ENCODE results near the gene SMNDC1.

SMNDC1 gene

GRCh38 chr10:110269374-110270318, 35.1 kb downstream of the SMNDC1 start:
- Histone ChIP-seq H3K4me3 (ENCODE audit: severe bottlenecking) (no peak overlapping the region), H3K9me3 (ENCODE audit: severe bottlenecking) (no peaks in the 10 kb centered on the region), H3K4me1 (ENCODE audit: insufficient read depth, poor library complexity, severe bottlenecking) (peaks cover 5% of the 10 kb centered on the region), H3K27ac (ENCODE audit: poor library complexity, severe bottlenecking) (no peak overlapping the region), H3K36me3 (ENCODE audit: low read depth) (no peaks in the 10 kb centered on the region), H3K27me3 (ENCODE audit: insufficient read depth, poor library complexity, severe bottlenecking) (no peaks in the 10 kb centered on the region)
- no peak for DNase-seq (ENCODE audit: low spot score)
- TF ChIP-seq CTCF (IDR thresholded peaks at IDR 0.05; ENCODE audit: poor library complexity, severe bottlenecking), result no peak
- no peak for ATAC-seq (ENCODE audit: low read depth)

- Histone ChIP-seq H3K36me3 (ENCODE audit: low read depth) (no peaks in the 10 kb centered on the region), H3K27me3 (ENCODE audit: insufficient read depth, poor library complexity, severe bottlenecking) (no peaks in the 10 kb centered on the region), H3K4me1 (ENCODE audit: insufficient read depth, poor library complexity, severe bottlenecking) (peaks cover 5% of the 10 kb centered on the region), H3K27ac (ENCODE audit: poor library complexity, severe bottlenecking) (no peak overlapping the region), H3K9me3 (ENCODE audit: severe bottlenecking) (no peaks in the 10 kb centered on the region), H3K4me3 (ENCODE audit: severe bottlenecking) (no peak overlapping the region)
- TF ChIP-seq CTCF (IDR thresholded peaks at IDR 0.05; ENCODE audit: poor library complexity, severe bottlenecking), result no peak
- DNase-seq (ENCODE audit: low spot score) (no peak), ATAC-seq (ENCODE audit: low read depth) (no peak)
Observed at GRCh38 chr10:110268971-110269370, 35.7 kb downstream of the SMNDC1 start.

GRCh38 chr10:110268442-110268841, 36.3 kb downstream of the SMNDC1 start:
- H3K27ac ChIP-seq (ENCODE audit: poor library complexity, severe bottlenecking), result no peak overlapping the region

GRCh38 chr10:110267276-110267675, 37.4 kb downstream of the SMNDC1 start:
- no peak overlapping the region for H3K4me3 ChIP-seq (ENCODE audit: severe bottlenecking)
- no peak for TF ChIP-seq CTCF (IDR thresholded peaks at IDR 0.05; ENCODE audit: poor library complexity, severe bottlenecking)
- ATAC-seq (ENCODE audit: low read depth), result no peak
- no peaks in the 10 kb centered on the region for H3K36me3 ChIP-seq (ENCODE audit: low read depth)
- H3K9me3 ChIP-seq (ENCODE audit: severe bottlenecking), result no peaks in the 10 kb centered on the region
- DNase-seq (ENCODE audit: low spot score), result no peak
- no peak overlapping the region for H3K27ac ChIP-seq (ENCODE audit: poor library complexity, severe bottlenecking)
- no peaks in the 10 kb centered on the region for H3K4me1 ChIP-seq (ENCODE audit: insufficient read depth, poor library complexity, severe bottlenecking)
- H3K27me3 ChIP-seq (ENCODE audit: insufficient read depth, poor library complexity, severe bottlenecking), result no peaks in the 10 kb centered on the region

More at GRCh38 chr10:110268442-110268841, 36.3 kb downstream of the SMNDC1 start:
- no peaks in the 10 kb centered on the region for H3K9me3 ChIP-seq (ENCODE audit: severe bottlenecking)
- no peak for DNase-seq (ENCODE audit: low spot score)
- H3K27me3 ChIP-seq (ENCODE audit: insufficient read depth, poor library complexity, severe bottlenecking), result no peaks in the 10 kb centered on the region
- no peaks in the 10 kb centered on the region for H3K36me3 ChIP-seq (ENCODE audit: low read depth)
- H3K4me1 ChIP-seq (ENCODE audit: insufficient read depth, poor library complexity, severe bottlenecking), result peaks cover 3% of the 10 kb centered on the region
- ATAC-seq (ENCODE audit: low read depth), result no peak
- no peak for TF ChIP-seq CTCF (IDR thresholded peaks at IDR 0.05; ENCODE audit: poor library complexity, severe bottlenecking)
- H3K4me3 ChIP-seq (ENCODE audit: severe bottlenecking), result no peak overlapping the region

Data from RWPE2 (cell line).